ENCODE results near the gene TXNRD2.

The TXNRD2 gene

GRCh38 chr22:19903031-19903430 lies 38.6 kb downstream of the TXNRD2 start:
- no peak for DNase-seq

GRCh38 chr22:19902245-19902715 lies 39.3 kb downstream of the TXNRD2 start:
- DNase-seq, result no peak

- no peak for DNase-seq
These were observed 39.9 kb downstream of the TXNRD2 start for GRCh38 chr22:19901577-19902244.

GRCh38 chr22:19900707-19901436 lies 40.7 kb downstream of the TXNRD2 start:
- DNase-seq, result no peak

GRCh38 chr22:19898831-19899567 lies 42.6 kb downstream of the TXNRD2 start:
- DNase-seq, result no peak

- no peak for DNase-seq
These were observed 43.5 kb downstream of the TXNRD2 start for GRCh38 chr22:19898145-19898544.

GRCh38 chr22:19897726-19898125 lies 43.9 kb downstream of the TXNRD2 start:
- DNase-seq, result no peak

- DNase-seq, result no peak
These were observed 44.8 kb downstream of the TXNRD2 start for GRCh38 chr22:19896665-19897355.

- DNase-seq, result no peak
These were observed 46.3 kb downstream of the TXNRD2 start for GRCh38 chr22:19895160-19895849.

GRCh38 chr22:19893363-19893762 lies 48.3 kb downstream of the TXNRD2 start:
- DNase-seq, result no peak

- DNase-seq, result no peak
These were observed 48.7 kb downstream of the TXNRD2 start for GRCh38 chr22:19892925-19893324.

GRCh38 chr22:19892257-19892879 lies 49.2 kb downstream of the TXNRD2 start:
- no peak for DNase-seq

GRCh38 chr22:19891317-19892256 lies 50.0 kb downstream of the TXNRD2 start:
- peak; percentile 92 for DNase-seq

GRCh38 chr22:19890502-19891316 lies 50.9 kb downstream of the TXNRD2 start:
- DNase-seq, result no peak

- no peak for DNase-seq
These were observed 51.7 kb downstream of the TXNRD2 start for GRCh38 chr22:19889951-19890350.

- DNase-seq, result no peak
These were observed 53.4 kb downstream of the TXNRD2 start for GRCh38 chr22:19888131-19888746.

GRCh38 chr22:19887256-19887985 lies 54.2 kb downstream of the TXNRD2 start:
- no peak for DNase-seq

GRCh38 chr22:19886605-19887255 lies 54.9 kb downstream of the TXNRD2 start:
- DNase-seq, result peak; percentile 56

Measured in EL (cell line).